ENCODE results near the gene INHBE. TPM values are rescaled to one million over a fixed set of nuclear protein-coding genes. Genes with fewer than 3 reads are reported as not detected.

Gene INHBE
- total and polyA plus RNA-seq, 2 experiments from 2014 or later: 0.23 to 0.74 TPM

GRCh38 chr12:57475271-57476161 is 20.4 kb downstream of the INHBE start:
- DNase-seq (ENCODE audit: low read depth in 1 of 2, low spot score in 1 of 2): peak; percentile 41 to 45
- no peak for TF ChIP-seq CTCF (IDR thresholded peaks at IDR 0.05; ENCODE audit: low read depth, low read length)
- H3K9me3 ChIP-seq (ENCODE audit: low read depth): no peaks in the 10 kb centered on the region
- H3K27ac ChIP-seq: no peak overlapping the region
- peaks cover 79% of the 10 kb centered on the region for H3K27me3 ChIP-seq
- H3K4me3 ChIP-seq: peak overlapping the region; percentile 20
- H3K36me3 ChIP-seq: no peaks in the 10 kb centered on the region
- no peaks in the 10 kb centered on the region for H3K4me1 ChIP-seq (ENCODE audit: low read depth)

GRCh38 chr12:57476162-57476992 is 21.3 kb downstream of the INHBE start:
- TF ChIP-seq CTCF (IDR thresholded peaks at IDR 0.05; ENCODE audit: low read depth, low read length): peak; percentile 16
- Histone ChIP-seq H3K36me3 (no peaks in the 10 kb centered on the region), H3K27me3 (peaks cover 82% of the 10 kb centered on the region), H3K9me3 (ENCODE audit: low read depth) (no peaks in the 10 kb centered on the region), H3K4me1 (ENCODE audit: low read depth) (no peaks in the 10 kb centered on the region), H3K27ac (no peak overlapping the region), H3K4me3 (peak overlapping the region; percentile 20)
- DNase-seq (ENCODE audit: low read depth in 1 of 2, low spot score in 1 of 2): no peak

- Histone ChIP-seq H3K27ac (no peak overlapping the region), H3K4me3 (no peak overlapping the region), H3K27me3 (peaks cover 76% of the 10 kb centered on the region), H3K36me3 (no peaks in the 10 kb centered on the region), H3K9me3 (ENCODE audit: low read depth) (no peaks in the 10 kb centered on the region), H3K4me1 (ENCODE audit: low read depth) (no peaks in the 10 kb centered on the region)
- no peak for TF ChIP-seq CTCF (IDR thresholded peaks at IDR 0.05; ENCODE audit: low read depth, low read length)
- DNase-seq (ENCODE audit: low read depth in 1 of 2, low spot score in 1 of 2): no peak
These were observed 22.0 kb downstream of the INHBE start for GRCh38 chr12:57476993-57477709.

- H3K27ac ChIP-seq: no peak overlapping the region
- no peaks in the 10 kb centered on the region for H3K36me3 ChIP-seq
- no peaks in the 10 kb centered on the region for H3K4me1 ChIP-seq (ENCODE audit: low read depth)
- DNase-seq (ENCODE audit: low read depth in 1 of 2, low spot score in 1 of 2): peak in 1 of 2 donors; percentile 83
- no peaks in the 10 kb centered on the region for H3K9me3 ChIP-seq (ENCODE audit: low read depth)
- H3K27me3 ChIP-seq: peaks cover 68% of the 10 kb centered on the region
- no peak overlapping the region for H3K4me3 ChIP-seq
- TF ChIP-seq CTCF (IDR thresholded peaks at IDR 0.05; ENCODE audit: low read depth, low read length): no peak
These were observed 22.9 kb downstream of the INHBE start for GRCh38 chr12:57477710-57478681.
